ENCODE measurements around the gene TKTL2. TPM values are rescaled to one million over a fixed set of nuclear protein-coding genes. Genes with fewer than 3 reads are reported as not detected.
"Not testable (repeated sequence)": the region's sequence is repeated elsewhere in the genome, so short reads cannot be mapped to it uniquely, and the experiment has no call there.

Gene TKTL2
- polyA plus RNA-seq, 4 donors = 0.07 TPM; not detected in 3

DNA sequence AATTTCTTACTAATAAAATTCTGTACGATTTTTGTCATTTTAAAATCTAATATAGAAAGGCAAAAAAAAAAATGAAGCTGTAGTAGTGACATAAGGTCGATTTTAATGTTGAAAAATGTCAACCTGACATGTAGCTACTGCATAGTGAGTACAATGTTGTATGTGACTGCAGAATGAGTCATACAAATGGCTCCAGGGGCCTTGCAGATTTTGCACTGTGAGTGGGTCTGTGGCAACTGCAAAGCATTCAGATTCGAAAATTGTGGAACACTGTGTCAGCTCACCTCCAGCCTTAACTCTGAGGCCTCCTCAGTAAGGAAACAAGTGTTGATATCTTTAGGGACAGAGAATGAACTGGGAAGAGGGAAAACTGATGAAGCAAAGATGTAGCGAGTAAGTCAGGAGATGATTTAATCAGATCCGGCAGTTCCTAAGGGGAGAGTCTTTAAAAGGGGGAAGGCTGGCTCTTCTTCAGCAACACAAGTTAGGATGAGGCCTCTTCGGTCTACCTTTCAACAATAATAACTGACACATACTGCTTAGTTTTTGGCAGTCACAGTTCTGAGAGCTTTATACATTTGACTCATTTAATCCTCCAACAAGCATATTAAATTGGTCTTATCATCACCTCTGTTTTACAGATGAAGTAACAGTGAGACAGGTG is 24.9 kb downstream of the TKTL2 start:
- no peak for DNase-seq (ENCODE audit: low read depth in 4 of 4, low spot score in 3 of 4)

DNA sequence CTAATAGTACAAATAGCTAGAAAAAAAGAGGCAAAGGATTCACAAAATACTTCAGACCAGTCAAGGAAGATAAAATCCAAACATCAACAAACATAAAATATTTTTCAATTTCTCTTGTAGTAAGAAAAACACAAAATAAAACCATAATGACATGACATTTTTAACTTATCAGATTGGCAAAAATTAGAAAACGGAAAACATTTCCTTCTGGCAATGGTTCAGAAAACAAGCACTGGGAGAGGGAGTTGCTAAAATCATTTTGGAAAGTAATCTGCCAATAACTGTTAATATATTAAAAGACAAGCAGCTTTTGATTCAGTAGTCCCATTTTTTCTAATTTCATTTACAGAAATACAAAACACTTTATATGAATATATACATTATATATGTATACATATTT is 26.1 kb downstream of the TKTL2 start:
- DNase-seq (ENCODE audit: low read depth in 4 of 4, low spot score in 3 of 4) = no peak

DNA sequence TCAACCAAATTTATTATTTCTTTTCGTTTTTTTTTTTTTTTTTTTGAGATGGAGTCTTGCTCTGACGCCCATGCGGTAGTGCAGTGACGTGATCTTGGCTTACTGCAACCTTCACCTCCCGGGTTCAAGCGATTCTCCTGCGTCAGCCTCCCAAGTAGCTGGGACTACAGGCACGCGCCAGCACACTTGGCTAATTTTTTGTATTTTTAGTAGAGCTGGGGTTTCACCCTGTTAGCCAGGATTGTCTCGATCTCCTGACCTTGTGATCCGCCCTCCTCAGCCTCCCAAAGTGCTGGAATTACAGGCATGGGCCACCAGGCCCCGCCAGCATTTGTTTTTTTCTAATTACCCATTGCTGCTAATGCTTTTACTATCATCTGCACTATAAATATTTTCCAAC is 26.5 kb downstream of the TKTL2 start:
- DNase-seq (ENCODE audit: low read depth in 4 of 4, low spot score in 3 of 4) = not testable (repeated sequence)

DNA sequence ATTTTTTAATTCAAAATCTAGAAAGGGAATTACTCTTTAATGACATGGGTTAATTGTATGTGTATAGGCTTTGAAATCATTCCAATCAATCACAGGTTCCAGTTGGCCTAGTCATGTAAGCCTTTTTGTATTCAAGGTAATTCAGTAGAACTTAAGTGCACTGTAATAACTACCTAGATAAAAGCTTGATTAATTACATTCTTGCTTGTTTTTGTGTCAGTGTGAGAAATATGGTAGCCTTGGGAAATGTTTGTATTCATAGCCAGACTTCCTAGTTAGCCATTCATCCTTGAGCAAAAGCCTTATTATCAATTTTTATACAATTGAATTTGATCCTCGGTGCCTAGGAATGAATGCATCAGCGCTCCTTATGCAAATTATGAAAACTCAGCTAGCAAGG is 33.5 kb downstream of the TKTL2 start:
- DNase-seq (ENCODE audit: low read depth in 4 of 4, low spot score in 3 of 4) = no peak

Other genes starting within 250 kb of the TKTL2 start
- gene NPY1R, start 141.2 kb downstream of the TKTL2 start, polyA plus RNA-seq (ENCODE audit: insufficient read length in 4 of 4) = 10 to 100 TPM; 19.2 to 27.3 (median 23.8) TPM
- gene NPY5R, start 129.9 kb downstream of the TKTL2 start, polyA plus RNA-seq (ENCODE audit: insufficient read length in 4 of 4) = 1 to 10 TPM; 4.7 to 6.4 (median 5.3) TPM
- gene TMA16, start 20.9 kb upstream of the TKTL2 start, polyA plus RNA-seq (ENCODE audit: insufficient read length in 4 of 4) = 10 to 100 TPM; 33.4 to 36.4 (median 34.9) TPM